Effector CD4-positive, alpha-beta T cell (primary cell): ENCODE measurements around the gene LSP1.
"Not testable (repeated sequence)": the region's sequence is repeated elsewhere in the genome, so short reads cannot be mapped to it uniquely, and the experiment has no call there.

ENCODE experiments used
- DNase-seq: peaks from one replicate; pipeline ENCODE4 v3.0.0-alpha.2; 2020
- total RNA-seq: gene quantifications from one replicate; lab custom pipeline; 2026; lab: John Stamatoyannopoulos, UW

The LSP1 gene
- total RNA-seq, result 241 reads per million, percentile 94 among the genes with 10 or more reads in this experiment

- DNase-seq, result peak; percentile 74
Observed at GRCh38 chr11:1852877-1853276, at the start of gene LSP1. LSP1 (plus strand) TSS chr11:1853084; CDS start chr11:1853145, 61 bp downstream.

GRCh38 chr11:1803246-1803645 lies 49.6 kb upstream of the LSP1 start:
- DNase-seq, result no peak

GRCh38 chr11:1803835-1804519 lies 48.9 kb upstream of the LSP1 start:
- not testable (repeated sequence) for DNase-seq

- DNase-seq, result no peak
Observed at GRCh38 chr11:1805525-1805924, 47.4 kb upstream of the LSP1 start.

- DNase-seq, result no peak
Observed at GRCh38 chr11:1807264-1807995, 45.5 kb upstream of the LSP1 start.

- DNase-seq, result no peak
Observed at GRCh38 chr11:1810761-1811160, 42.1 kb upstream of the LSP1 start.

- DNase-seq, result no peak
Observed at GRCh38 chr11:1812274-1812673, 40.6 kb upstream of the LSP1 start.

- no peak for DNase-seq
Observed at GRCh38 chr11:1812801-1813200, 40.1 kb upstream of the LSP1 start.

GRCh38 chr11:1813356-1813755 lies 39.5 kb upstream of the LSP1 start:
- not testable (repeated sequence) for DNase-seq

- DNase-seq, result no peak
Observed at GRCh38 chr11:1814691-1815090, 38.2 kb upstream of the LSP1 start.

GRCh38 chr11:1815311-1815710 lies 37.6 kb upstream of the LSP1 start:
- no peak for DNase-seq

- no peak for DNase-seq
Observed at GRCh38 chr11:1815751-1816150, 37.1 kb upstream of the LSP1 start.

- no peak for DNase-seq
Observed at GRCh38 chr11:1817000-1817399, 35.9 kb upstream of the LSP1 start.

- DNase-seq, result no peak
Observed at GRCh38 chr11:1817511-1817910, 35.4 kb upstream of the LSP1 start.

- DNase-seq, result no peak
Observed at GRCh38 chr11:1819074-1819473, 33.8 kb upstream of the LSP1 start.

GRCh38 chr11:1820463-1821325 lies 32.2 kb upstream of the LSP1 start:
- no peak for DNase-seq

- DNase-seq, result no peak
Observed at GRCh38 chr11:1821562-1821961, 31.3 kb upstream of the LSP1 start.

- no peak for DNase-seq
Observed at GRCh38 chr11:1822648-1823375, 30.1 kb upstream of the LSP1 start.

GRCh38 chr11:1823376-1824220 lies 29.3 kb upstream of the LSP1 start:
- DNase-seq, result no peak

- no peak for DNase-seq
Observed at GRCh38 chr11:1824221-1825038, 28.5 kb upstream of the LSP1 start.
